HG03196 (cell line): ENCODE measurements around the gene HAP1.
"Not testable (repeated sequence)": the region's sequence is repeated elsewhere in the genome, so short reads cannot be mapped to it uniquely, and the experiment has no call there.

Experiments
- ATAC-seq: cut with Tn5 transposase; IDR thresholded peaks from one replicate; pipeline ENCODE4 v1.9.1; 2021; ENCODE audit not compliant: unreplicated experiment

HAP1 gene

GRCh38 chr17:41734139-41734948 lies at the start of gene HAP1:
TSS of gene HAP1 (minus strand) at chr17:41734643. CDS start at chr17:41734634, 9 bp downstream.
- ATAC-seq = no peak

GRCh38 chr17:41782142-41782541 lies 47.7 kb upstream of the HAP1 start:
- ATAC-seq = no peak

GRCh38 chr17:41781404-41782110 lies 47.1 kb upstream of the HAP1 start:
- ATAC-seq = no peak

- no peak for ATAC-seq
Measured at GRCh38 chr17:41779954-41780353, 45.5 kb upstream of the HAP1 start.

- ATAC-seq = no peak
Measured at GRCh38 chr17:41777574-41778188, 43.2 kb upstream of the HAP1 start.

GRCh38 chr17:41777157-41777573 lies 42.7 kb upstream of the HAP1 start:
- ATAC-seq = no peak

- not testable (repeated sequence) for ATAC-seq
Measured at GRCh38 chr17:41776262-41776900, 41.9 kb upstream of the HAP1 start.

GRCh38 chr17:41775394-41776226 lies 41.2 kb upstream of the HAP1 start:
- no peak for ATAC-seq

GRCh38 chr17:41773731-41774193 lies 39.3 kb upstream of the HAP1 start:
- no peak for ATAC-seq

- ATAC-seq = no peak
Measured at GRCh38 chr17:41773190-41773588, 38.7 kb upstream of the HAP1 start.

GRCh38 chr17:41772586-41773189 lies 38.2 kb upstream of the HAP1 start:
- ATAC-seq = no peak

GRCh38 chr17:41772218-41772585 lies 37.8 kb upstream of the HAP1 start:
- ATAC-seq = no peak

GRCh38 chr17:41771389-41772206 lies 37.2 kb upstream of the HAP1 start:
- no peak for ATAC-seq

GRCh38 chr17:41769985-41770384 lies 35.5 kb upstream of the HAP1 start:
- no peak for ATAC-seq

GRCh38 chr17:41769346-41769862 lies 35.0 kb upstream of the HAP1 start:
- ATAC-seq = no peak

GRCh38 chr17:41768682-41769288 lies 34.3 kb upstream of the HAP1 start:
- ATAC-seq = no peak

- no peak for ATAC-seq
Measured at GRCh38 chr17:41767324-41768042, 33.0 kb upstream of the HAP1 start.

GRCh38 chr17:41766135-41766534 lies 31.7 kb upstream of the HAP1 start:
- ATAC-seq = no peak
